GOT3 (cell line): ENCODE data around the gene STXBP4.

ENCODE experiments used
- DNase-seq: peaks from one replicate; lab custom pipeline; 2025; ENCODE audit warnings: mixed read lengths; lab: John Stamatoyannopoulos, UW

Gene STXBP4

DNA sequence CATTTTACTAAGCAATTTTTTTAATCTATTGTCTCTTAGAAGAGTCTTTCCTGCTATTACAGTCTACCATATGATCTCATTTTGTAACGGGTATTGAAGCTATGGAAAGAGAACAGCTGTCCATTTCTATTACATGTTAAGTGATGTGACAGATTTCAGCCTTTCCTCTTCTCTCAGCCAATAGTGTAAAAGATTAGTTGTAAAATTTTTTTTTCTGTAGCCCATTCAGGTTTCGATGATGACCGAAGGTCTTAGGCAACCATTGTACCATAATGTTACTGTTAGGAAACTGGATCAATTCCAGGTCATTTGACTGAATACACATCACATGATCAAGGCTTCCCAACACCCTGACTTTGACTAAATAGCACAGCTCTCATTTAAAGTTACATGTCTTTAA is 148.6 kb downstream of the STXBP4 start:
- DNase-seq = no peak

DNA sequence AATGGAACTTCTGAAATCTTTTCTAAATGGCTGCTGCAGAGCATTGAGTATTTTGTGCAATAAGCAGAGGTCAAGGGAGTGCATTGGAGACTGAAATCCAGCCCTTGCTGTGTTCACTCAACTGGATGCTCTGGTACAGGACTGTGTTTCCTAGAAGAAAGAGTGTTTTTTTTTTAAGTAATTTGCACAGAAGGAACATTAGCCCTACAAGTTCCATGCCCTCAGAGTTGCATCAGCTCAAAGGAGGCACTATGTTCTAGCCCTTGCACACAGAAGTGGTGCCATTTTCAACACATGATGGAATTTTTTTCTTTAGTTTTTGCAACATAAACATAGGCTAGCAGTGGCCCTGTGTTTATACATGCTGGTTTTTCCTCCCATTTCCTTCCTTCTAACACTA is 152.1 kb downstream of the STXBP4 start:
- no peak for DNase-seq

DNA sequence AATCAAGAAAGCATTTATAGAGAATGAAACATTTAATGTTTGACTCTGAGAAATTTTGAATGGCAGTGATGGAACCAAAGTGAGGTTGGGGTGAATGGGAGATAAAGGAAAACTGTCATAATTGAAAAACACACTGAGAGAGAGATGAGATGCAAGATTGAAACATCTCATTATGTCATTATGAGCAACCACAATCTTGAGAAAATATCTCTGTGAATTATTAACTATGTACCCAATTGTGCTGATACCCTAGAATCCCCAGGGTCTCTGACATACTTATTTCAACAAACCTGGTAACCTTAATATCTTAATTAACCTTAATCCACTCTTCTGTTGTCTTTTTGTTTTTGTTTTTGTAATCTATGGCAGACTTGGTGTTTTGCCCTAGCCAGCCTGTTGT is 152.7 kb downstream of the STXBP4 start:
- no peak for DNase-seq

DNA sequence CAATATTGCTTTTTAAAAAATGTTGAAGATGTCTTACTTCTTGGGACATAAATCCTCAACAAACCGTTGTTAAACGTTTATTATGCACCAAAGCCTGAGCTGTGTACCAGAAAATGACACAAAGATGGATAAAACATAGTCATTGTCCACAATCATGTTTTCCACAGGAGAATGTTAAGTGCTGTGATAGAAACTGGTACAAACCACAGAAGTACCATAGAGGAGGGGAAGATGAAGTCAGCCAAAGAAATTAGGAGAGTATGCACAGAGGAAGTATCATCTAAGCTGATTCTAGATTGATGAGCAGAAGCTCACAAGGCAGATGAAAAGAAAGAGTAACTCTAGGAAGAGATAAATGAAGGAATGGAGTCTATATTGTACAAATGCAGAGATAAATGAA is 153.5 kb downstream of the STXBP4 start:
- no peak for DNase-seq

DNA sequence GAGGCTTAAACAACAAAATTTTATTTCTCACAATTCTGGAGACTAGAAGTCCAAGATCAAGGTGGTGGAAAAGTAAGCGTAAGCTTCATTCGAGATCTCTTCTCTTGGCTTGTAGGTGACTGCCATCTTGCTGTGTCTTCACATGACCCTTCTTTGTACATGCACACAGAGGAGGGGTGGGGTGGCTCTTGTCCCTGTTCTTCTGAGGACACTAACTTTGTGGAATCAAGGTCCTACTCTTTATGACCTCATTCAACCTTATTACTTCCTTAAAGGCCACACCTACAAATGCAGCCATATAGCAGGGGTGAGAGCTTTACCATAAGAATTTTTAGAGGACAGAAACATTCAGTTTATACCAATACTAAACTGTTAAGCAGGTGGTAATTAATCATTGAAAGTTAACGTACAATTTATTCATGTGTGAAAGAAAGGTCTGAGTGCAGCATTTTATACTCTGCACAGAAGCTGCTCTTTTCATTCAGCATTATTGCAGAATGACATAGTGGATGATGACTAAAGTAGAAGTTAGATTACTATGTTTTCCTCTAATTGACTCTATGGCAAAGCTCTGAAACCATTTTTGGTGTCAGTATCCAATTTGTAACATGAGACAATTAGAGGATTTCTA is 156.3 kb downstream of the STXBP4 start:
- no peak for DNase-seq

DNA sequence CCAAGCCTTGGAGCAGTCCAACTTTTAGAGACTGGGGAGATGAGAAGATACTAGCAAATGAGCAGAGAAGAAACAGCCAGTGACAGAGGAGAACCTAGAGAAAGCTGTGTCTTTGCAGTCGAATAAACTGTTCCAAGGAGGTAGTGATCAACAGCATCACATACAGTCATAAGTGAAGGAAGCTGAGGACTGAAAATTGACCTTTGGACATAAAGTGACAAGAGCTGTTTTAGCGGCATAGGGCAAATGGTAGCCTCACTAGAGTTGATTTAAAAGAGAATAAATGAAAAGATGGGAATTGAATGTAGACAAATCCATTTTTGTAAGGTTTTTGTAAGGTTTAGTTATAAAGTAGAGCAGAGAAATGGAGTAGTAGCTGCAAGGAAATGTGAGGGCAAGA is 165.0 kb downstream of the STXBP4 start:
- DNase-seq = no peak

DNA sequence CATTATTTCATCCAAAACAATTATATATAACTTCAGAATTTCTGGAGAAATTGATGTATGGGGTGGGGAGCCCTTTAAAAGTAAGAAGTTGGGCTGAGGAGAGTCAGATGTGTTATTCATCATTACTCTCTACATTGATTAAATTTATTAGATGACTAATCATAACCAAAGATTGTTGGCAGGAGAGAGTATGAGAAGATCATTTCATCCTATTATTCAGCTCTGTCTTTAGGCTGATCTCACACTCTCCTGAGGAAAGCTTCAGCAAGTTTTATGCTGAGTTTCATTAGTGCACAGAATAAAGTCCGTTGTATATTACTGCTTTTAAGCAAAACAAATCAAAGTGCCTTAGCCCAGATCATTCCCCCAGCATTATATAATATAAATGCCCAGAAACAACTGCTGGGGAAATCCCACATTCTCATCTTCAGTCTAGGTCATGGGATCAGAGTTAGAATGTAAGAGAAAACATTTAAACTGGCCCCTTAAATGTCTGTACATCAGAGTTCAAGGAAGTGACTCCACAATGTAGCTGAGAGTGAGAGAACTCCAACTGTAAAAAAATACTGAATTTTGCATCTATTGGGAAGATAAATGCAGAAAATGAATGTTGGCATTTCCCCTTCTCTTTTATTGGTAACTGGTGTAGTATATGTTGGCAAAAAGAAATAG is 166.1 kb downstream of the STXBP4 start:
- no peak for DNase-seq

DNA sequence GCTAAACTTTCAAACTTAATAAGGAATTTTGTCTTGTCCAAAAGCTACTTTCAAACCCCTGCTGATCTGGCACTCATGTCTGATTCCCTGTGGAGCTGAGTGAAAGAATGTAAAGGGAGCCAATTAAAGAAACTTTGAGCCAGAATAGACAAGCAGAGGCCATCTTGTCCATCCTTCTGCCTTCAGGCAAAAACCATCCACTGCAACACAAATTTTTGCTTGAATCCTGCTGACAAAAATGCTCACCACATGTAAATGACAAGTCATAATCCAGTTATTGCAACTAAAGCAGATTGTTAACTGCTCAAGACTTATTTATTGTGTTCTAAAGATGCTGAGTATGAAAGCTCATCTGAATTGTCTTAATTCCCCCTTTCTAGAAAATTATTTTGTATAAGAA is 172.2 kb downstream of the STXBP4 start:
- no peak for DNase-seq

DNA sequence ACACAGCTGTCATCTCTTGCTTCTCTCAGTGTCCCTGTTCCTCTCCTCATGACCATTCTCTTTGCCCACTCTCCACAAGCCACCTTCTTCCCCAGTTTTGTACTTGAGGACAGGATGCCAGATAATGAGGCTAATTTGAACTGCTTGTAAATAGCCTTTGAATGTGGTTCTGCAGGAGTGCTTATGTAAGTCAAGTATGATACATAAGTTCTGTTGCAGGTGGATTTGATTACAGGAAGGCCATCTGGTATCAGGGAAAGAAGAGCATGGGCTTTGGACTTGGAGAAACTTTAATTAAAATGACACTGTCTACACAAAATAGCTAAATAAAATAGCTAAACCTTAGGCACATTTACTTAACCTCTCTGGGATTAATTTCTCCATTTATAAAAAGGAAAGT is 176.0 kb downstream of the STXBP4 start:
- DNase-seq = no peak

DNA sequence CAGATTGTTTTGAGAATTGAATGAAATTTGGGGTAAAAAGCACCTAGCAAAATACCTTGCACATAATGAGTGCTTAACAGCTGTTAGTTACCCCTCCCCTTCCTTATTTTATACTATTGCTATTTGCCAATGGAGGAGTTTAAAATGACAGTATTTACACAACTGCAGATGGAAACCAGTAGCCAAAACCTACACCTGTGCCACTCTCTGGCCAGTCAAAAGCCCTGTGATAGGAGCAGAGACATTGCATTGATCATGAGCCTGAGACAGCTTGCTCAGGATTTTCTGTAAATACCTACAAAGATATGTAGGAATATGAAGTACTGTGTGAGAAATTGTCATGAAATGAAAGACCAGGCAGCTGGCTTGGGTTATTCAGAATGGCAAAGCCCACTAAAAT is 180.9 kb downstream of the STXBP4 start:
- no peak for DNase-seq

DNA sequence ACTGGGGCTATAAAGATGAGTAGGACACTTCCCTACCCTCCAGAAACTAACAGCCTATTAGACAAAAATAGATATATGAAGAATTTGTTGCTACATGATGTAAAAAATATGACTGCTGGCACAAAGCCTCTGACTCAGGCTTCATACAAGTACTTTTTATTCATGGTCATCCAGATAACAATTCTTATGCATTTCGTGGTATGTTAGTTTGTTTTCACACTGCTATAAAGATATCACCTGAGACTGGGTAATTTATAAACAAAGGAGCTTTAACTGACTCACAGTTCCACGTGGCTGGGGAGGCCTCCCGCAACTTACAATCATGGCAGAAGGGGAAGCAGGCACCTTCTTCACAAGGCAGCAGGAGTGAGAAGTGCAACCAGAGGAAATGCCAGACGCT is 183.7 kb downstream of the STXBP4 start:
- DNase-seq = no peak

DNA sequence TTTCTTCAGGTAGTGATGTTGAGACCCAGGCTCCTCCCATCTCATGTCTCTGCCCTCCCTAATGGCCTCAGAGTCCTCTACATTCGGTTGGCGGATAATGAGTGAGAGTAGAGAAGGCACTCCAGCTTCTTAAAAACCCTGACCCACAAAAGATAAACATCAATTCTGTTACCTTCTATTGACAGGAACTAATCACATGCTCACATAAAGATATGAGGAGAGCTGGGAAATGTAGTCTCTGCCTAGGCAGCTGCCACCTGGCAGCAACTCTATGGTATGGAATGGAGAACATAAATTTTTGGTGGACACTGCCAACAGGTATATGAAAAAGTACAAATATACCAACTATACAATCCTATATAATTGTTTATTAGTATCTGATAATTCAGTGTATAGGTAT is 185.5 kb downstream of the STXBP4 start:
- no peak for DNase-seq

DNA sequence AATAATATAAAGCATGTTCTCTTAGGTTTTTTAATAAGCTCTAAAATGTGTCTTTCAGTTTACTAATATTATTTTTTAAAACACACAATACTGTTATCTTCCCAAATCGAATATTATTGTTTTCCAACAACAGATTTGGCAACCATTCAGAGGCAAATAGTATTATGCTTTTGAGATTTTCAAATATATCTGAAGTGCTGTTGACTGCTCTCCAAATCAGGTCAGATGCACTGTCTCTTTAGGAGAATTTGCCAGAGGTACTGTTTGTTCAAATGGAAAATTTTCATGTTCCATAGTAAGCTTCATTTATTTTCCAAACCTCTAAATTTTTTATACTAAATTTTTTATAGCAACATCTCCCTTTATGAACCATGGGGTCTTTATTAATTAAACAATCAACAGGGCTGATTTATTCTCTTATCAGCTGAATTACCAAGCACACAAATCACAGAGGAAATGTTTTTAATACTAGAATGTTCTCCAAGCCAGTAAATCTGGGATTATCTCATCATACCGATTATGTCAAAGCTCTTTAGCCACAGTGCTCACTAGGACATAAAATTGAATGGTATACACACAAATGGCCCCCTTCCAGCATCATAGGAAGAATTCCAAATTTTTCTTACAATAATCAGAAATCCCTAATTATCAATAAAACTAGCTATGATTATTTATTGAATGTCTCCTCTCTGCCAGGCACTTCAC is 187.4 kb downstream of the STXBP4 start:
- no peak for DNase-seq

DNA sequence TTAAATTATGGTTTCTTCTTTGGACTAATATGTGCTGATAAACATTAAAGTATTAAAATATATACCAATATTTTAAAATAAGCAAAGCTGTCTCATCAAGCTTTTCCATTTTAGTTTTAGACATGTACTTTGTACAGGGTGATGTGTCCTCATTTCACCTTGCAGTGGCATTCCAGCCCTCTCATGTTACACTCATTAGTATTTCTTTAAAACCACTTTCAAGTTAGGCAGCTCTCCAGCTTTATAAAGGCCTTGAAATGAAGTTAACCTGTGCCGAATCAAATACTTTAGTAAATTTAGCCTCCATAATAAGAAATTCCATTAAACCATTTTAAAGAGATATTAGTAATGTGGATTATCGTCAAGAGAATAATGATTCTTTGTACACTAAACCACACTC is 188.6 kb downstream of the STXBP4 start:
- no peak for DNase-seq

DNA sequence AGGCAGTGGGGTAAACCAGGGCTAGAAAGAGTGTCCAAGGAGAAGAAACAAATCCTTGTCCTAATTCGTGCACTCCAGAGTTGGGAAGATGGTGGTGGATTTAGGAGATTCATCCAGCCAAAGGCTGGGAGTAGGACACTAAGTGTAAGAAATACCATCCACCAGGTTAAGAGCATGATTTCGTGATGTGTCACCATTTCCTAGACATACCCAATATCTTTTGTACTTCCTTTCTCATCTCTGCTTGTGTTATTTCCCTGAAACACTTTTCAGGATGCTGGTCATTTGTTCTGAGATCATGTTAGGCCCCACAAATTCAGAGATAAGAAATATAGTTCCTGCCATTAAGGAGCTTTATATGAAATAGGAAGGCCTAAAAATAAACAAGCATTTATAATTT is 189.9 kb downstream of the STXBP4 start:
- no peak for DNase-seq

DNA sequence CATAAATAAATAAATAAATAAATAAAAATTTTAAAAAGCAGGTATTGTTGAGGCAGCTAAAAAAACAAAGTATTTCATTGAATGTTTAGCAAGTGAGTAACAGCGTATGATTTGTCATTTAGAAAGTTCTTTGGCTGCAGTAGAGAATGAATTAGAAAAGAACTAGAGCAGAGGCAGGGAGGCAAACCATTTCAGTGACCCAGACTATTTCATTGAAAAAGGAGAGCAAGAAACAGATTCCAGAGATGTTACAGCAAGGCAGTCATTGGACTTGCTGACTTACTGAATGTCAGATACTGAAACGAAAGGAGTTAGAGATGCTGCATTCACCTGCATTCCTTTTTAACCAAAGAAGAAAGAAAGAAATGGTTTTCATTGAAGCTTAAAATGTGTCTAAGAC is 190.7 kb downstream of the STXBP4 start:
- DNase-seq = no peak

DNA sequence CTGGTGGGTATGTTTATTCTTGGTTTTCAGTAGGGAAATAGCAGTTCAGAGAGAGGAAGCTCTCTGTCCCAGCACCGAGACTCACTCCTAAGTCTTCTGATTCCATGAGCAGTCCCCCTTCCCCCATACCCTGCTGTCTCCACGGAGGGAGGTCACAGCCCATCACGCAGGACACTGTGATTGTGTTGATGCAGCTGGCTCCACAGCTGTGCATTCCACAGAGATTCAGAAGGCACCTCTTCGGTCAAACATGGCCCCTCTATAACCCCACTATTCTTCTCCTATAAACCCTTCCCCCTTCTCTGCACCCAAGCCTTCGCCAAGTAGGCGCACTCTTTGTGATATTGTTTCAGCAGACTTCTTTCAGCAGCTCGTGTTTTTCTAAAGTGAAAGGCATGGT is 191.9 kb downstream of the STXBP4 start:
- DNase-seq = no peak

DNA sequence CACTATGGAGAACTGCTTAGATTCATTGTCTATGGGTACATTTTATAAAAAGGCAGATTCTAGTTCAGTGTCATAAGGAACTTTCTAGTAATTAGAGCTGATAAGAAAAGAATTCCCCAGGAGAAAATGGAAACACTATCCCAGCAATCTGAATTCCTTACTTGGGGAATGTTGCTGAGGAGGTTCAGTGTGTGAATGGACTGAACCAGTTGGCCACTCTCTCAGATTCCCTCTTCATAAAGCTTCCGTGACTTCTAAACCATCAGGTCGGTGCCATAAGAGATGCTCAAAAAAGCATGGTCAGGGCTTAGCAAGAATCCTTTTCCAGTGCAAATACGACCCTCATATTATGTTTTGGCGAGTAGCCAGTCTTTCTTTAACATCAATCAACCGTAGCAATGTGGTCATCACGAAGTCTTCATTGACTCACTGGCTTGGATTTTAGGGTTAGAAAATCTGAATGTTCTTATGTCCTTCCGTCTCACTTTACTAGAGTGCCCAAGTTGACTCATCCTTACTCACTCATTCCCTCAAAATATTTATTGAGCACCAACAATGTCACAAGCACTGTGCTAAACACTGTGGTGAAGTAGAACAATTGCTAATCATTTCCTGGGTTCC is 193.5 kb downstream of the STXBP4 start:
- DNase-seq = no peak

DNA sequence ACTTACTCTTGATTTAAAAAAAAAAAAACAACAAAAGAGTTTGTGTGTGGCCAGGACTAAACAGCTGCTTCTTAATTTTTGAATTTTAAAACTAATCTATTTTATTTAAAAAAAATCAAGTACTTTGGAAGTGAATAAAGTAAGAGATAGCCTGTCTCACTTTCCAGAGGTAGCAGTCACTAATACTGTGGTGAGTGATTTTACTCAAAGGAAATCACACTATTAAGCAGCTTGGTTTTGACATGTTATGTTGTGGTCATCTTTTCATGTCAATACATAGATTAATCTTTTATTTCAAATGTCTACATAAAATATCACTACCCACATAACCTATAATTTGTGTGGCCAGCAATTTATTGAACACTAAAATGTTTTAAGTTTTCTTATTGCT is 194.0 kb downstream of the STXBP4 start:
- DNase-seq = no peak

DNA sequence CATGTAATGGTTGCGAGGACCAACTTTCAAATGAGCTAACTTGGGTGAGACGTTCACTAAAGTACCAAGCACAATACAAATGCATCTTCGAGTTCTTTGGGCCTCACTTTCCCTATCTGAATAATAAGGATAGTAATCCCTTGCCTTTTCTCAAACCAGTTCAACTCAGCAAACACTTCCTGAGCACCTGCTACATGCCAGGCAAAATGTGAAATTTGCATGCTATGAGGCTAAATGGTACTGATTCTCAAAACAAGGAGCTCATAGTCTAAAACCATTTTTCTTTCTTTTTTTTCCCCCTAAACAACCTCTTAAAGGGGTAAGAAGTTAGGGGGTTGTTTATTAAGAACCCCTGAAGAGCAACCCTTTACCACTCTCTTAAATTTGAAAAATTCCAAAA is 194.8 kb downstream of the STXBP4 start:
- DNase-seq = no peak

DNA sequence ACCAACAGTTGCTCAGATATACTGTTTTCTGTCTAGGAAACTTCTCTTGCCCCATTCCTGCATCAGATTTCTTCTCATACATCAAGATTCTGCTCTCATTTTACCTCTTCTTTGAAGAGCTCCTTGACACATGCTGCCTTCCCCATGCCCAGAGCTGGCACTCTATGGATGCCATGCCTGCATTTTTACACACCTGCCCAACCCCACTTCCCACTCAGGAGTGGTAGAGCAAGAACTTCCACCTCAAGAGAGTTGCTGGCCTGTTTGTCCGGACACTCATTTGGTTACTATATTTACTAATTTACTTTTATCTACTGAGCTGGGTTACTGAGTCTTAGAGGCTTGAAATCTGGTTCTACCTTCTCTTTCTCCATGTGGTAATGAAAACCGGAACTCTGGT is 197.9 kb downstream of the STXBP4 start:
- DNase-seq = no peak

DNA sequence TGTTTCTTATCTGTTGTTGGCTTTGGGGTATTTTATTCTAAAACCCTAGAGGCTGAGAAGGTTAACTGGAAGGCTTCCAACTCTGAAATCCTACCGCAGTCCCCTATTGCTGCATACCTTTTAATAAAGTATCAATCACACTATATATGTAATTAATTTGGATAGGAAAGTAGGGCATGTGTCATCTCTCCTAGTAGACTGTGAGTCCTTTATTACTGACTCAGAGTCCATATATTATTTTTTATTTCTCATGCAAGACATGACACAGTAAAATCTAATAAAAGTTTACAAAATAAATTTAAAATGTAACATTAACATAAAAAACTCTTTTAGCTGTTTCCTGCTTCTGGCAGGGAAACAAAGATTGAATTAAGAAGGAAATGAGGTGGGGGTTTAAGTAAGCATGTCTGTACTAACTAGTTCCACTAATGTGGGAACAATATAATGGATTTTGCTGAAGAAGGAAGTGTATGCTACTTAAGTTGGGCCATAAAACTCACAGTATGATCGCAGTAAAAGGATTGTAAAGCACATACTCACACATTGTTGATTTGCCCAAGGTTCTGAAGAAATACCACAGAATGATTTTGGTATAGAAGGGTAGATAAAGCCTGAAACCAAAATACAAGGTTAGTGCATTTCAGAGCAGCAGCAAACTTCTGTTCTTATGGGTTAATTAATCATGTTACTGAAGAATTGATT is 198.6 kb downstream of the STXBP4 start:
- DNase-seq = no peak
